ENCODE results near the gene STRIP2. TPM values are rescaled to one million over a fixed set of nuclear protein-coding genes. Genes with fewer than 3 reads are reported as not detected.

STRIP2 gene
- total RNA-seq, 4 donors from 2014 or later, result 0.37 to 2.2 TPM; not detected in 2

GRCh38 chr7:129457101-129457500 is 22.9 kb downstream of the STRIP2 start:
- no peaks in the 10 kb centered on the region for H3K9me3 ChIP-seq
- no peak overlapping the region for H3K27ac ChIP-seq
- no peaks in the 10 kb centered on the region for H3K4me1 ChIP-seq
- TF ChIP-seq POLR2A (IDR thresholded peaks at IDR 0.05) (no peak), CTCF (IDR thresholded peaks at IDR 0.05) (no peak)
- H3K27me3 ChIP-seq, result no peaks in the 10 kb centered on the region
- H3K4me3 ChIP-seq, result no peak overlapping the region
- no peaks in the 10 kb centered on the region for H3K36me3 ChIP-seq
- DNase-seq, result no peak
- intact Hi-C loops (cut with DNase I; ENCODE audit: low total_unique reads), result no loop called here

- no peak for TF ChIP-seq CTCF (IDR thresholded peaks at IDR 0.05)
- no peak for TF ChIP-seq POLR2A (IDR thresholded peaks at IDR 0.05)
- intact Hi-C loops (cut with DNase I; ENCODE audit: low total_unique reads), result no loop called here
These were observed 23.9 kb downstream of the STRIP2 start for GRCh38 chr7:129458171-129458570.

GRCh38 chr7:129461809-129462208 is 27.6 kb downstream of the STRIP2 start:
- Histone ChIP-seq H3K4me3 (no peak overlapping the region), H3K27me3 (no peaks in the 10 kb centered on the region), H3K4me1 (no peaks in the 10 kb centered on the region), H3K27ac (no peak overlapping the region), H3K9me3 (no peaks in the 10 kb centered on the region), H3K36me3 (no peaks in the 10 kb centered on the region)
- DNase-seq, result no peak
- intact Hi-C loops (cut with DNase I; ENCODE audit: low total_unique reads), result no loop called here
- TF ChIP-seq CTCF (IDR thresholded peaks at IDR 0.05), result no peak
- TF ChIP-seq POLR2A (IDR thresholded peaks at IDR 0.05), result no peak

More at GRCh38 chr7:129458171-129458570, 23.9 kb downstream of the STRIP2 start:
- Histone ChIP-seq H3K9me3 (no peaks in the 10 kb centered on the region), H3K4me1 (no peaks in the 10 kb centered on the region), H3K36me3 (no peaks in the 10 kb centered on the region), H3K27ac (no peak overlapping the region), H3K27me3 (no peaks in the 10 kb centered on the region), H3K4me3 (no peak overlapping the region)
- DNase-seq, result no peak

- Histone ChIP-seq H3K4me1 (no peaks in the 10 kb centered on the region), H3K4me3 (no peak overlapping the region), H3K9me3 (no peaks in the 10 kb centered on the region), H3K36me3 (no peaks in the 10 kb centered on the region), H3K27me3 (no peaks in the 10 kb centered on the region), H3K27ac (no peak overlapping the region)
- DNase-seq, result no peak
- TF ChIP-seq POLR2A (IDR thresholded peaks at IDR 0.05), result no peak
- intact Hi-C loops (cut with DNase I; ENCODE audit: low total_unique reads), result no loop called here
These were observed 28.2 kb downstream of the STRIP2 start for GRCh38 chr7:129462420-129462819.

- DNase-seq, result no peak
- intact Hi-C loops (cut with DNase I; ENCODE audit: low total_unique reads), result no loop called here
- Histone ChIP-seq H3K4me3 (no peak overlapping the region), H3K27me3 (no peaks in the 10 kb centered on the region), H3K27ac (no peak overlapping the region), H3K4me1 (no peaks in the 10 kb centered on the region), H3K36me3 (no peaks in the 10 kb centered on the region), H3K9me3 (no peaks in the 10 kb centered on the region)
- no peak for TF ChIP-seq POLR2A (IDR thresholded peaks at IDR 0.05)
- no peak for TF ChIP-seq CTCF (IDR thresholded peaks at IDR 0.05)
These were observed 30.0 kb downstream of the STRIP2 start for GRCh38 chr7:129464194-129464593.

GRCh38 chr7:129465080-129465479 is 30.8 kb downstream of the STRIP2 start:
- Histone ChIP-seq H3K27ac (no peak overlapping the region), H3K36me3 (no peaks in the 10 kb centered on the region), H3K4me3 (no peak overlapping the region), H3K27me3 (no peaks in the 10 kb centered on the region), H3K4me1 (no peaks in the 10 kb centered on the region), H3K9me3 (no peaks in the 10 kb centered on the region)
- no peak for DNase-seq
- TF ChIP-seq CTCF (IDR thresholded peaks at IDR 0.05) (no peak), POLR2A (IDR thresholded peaks at IDR 0.05) (no peak)
- intact Hi-C loops (cut with DNase I; ENCODE audit: low total_unique reads), result no loop called here
